Measurements from ENCODE around the gene SYT1. TPM values are rescaled to one million over a fixed set of nuclear protein-coding genes. Genes with fewer than 3 reads are reported as not detected.
"Not testable (repeated sequence)": the region's sequence is repeated elsewhere in the genome, so short reads cannot be mapped to it uniquely, and the experiment has no call there.

SYT1 gene
- total RNA-seq, 1 experiment from 2014 or later, result not detected

- no peak for DNase-seq (ENCODE audit: low read depth, low spot score)
- in situ Hi-C loops (cut with HindIII; ENCODE audit: low pct_unique_long_range_greater_than_20kb, low sequenced_read_pairs), result no loop called here
Measured at GRCh38 chr12:79016181-79016580, 151.6 kb downstream of the SYT1 start.

- no peak for DNase-seq (ENCODE audit: low read depth, low spot score)
- in situ Hi-C loops (cut with HindIII; ENCODE audit: low pct_unique_long_range_greater_than_20kb, low sequenced_read_pairs), result no loop called here
Measured at GRCh38 chr12:79019672-79020071, 155.1 kb downstream of the SYT1 start.

- no peak for DNase-seq (ENCODE audit: low read depth, low spot score)
- in situ Hi-C loops (cut with HindIII; ENCODE audit: low pct_unique_long_range_greater_than_20kb, low sequenced_read_pairs), result no loop called here
Measured at GRCh38 chr12:79020106-79020505, 155.5 kb downstream of the SYT1 start.

- no peak for DNase-seq (ENCODE audit: low read depth, low spot score)
- in situ Hi-C loops (cut with HindIII; ENCODE audit: low pct_unique_long_range_greater_than_20kb, low sequenced_read_pairs), result no loop called here
Measured at GRCh38 chr12:79021021-79021420, 156.4 kb downstream of the SYT1 start.

- DNase-seq (ENCODE audit: low read depth, low spot score), result no peak
- in situ Hi-C loops (cut with HindIII; ENCODE audit: low pct_unique_long_range_greater_than_20kb, low sequenced_read_pairs), result no loop called here
Measured at GRCh38 chr12:79023261-79023660, 158.7 kb downstream of the SYT1 start.

- DNase-seq (ENCODE audit: low read depth, low spot score), result no peak
- in situ Hi-C loops (cut with HindIII; ENCODE audit: low pct_unique_long_range_greater_than_20kb, low sequenced_read_pairs), result no loop called here
Measured at GRCh38 chr12:79023784-79024183, 159.2 kb downstream of the SYT1 start.

GRCh38 chr12:79033788-79034187, 169.2 kb downstream of the SYT1 start:
- DNase-seq (ENCODE audit: low read depth, low spot score), result no peak
- in situ Hi-C loops (cut with HindIII; ENCODE audit: low pct_unique_long_range_greater_than_20kb, low sequenced_read_pairs), result no loop called here

GRCh38 chr12:79044748-79045147, 180.2 kb downstream of the SYT1 start:
- in situ Hi-C loops (cut with HindIII; ENCODE audit: low pct_unique_long_range_greater_than_20kb, low sequenced_read_pairs); DNase-seq (ENCODE audit: low read depth, low spot score): not testable (repeated sequence)

- in situ Hi-C loops (cut with HindIII; ENCODE audit: low pct_unique_long_range_greater_than_20kb, low sequenced_read_pairs); DNase-seq (ENCODE audit: low read depth, low spot score): not testable (repeated sequence)
Measured at GRCh38 chr12:79045149-79045703, 180.7 kb downstream of the SYT1 start.

GRCh38 chr12:79046021-79046420, 181.4 kb downstream of the SYT1 start:
- no peak for DNase-seq (ENCODE audit: low read depth, low spot score)
- in situ Hi-C loops (cut with HindIII; ENCODE audit: low pct_unique_long_range_greater_than_20kb, low sequenced_read_pairs), result no loop called here

GRCh38 chr12:79048962-79049361, 184.4 kb downstream of the SYT1 start:
- no peak for DNase-seq (ENCODE audit: low read depth, low spot score)
- in situ Hi-C loops (cut with HindIII; ENCODE audit: low pct_unique_long_range_greater_than_20kb, low sequenced_read_pairs), result no loop called here

GRCh38 chr12:79053394-79053793, 188.8 kb downstream of the SYT1 start:
- in situ Hi-C loops (cut with HindIII; ENCODE audit: low pct_unique_long_range_greater_than_20kb, low sequenced_read_pairs), result no loop called here
- no peak for DNase-seq (ENCODE audit: low read depth, low spot score)

- DNase-seq (ENCODE audit: low read depth, low spot score), result no peak
- in situ Hi-C loops (cut with HindIII; ENCODE audit: low pct_unique_long_range_greater_than_20kb, low sequenced_read_pairs), result no loop called here
Measured at GRCh38 chr12:79055926-79056674, 191.5 kb downstream of the SYT1 start.

GRCh38 chr12:79056775-79057174, 192.2 kb downstream of the SYT1 start:
- DNase-seq (ENCODE audit: low read depth, low spot score), result no peak
- in situ Hi-C loops (cut with HindIII; ENCODE audit: low pct_unique_long_range_greater_than_20kb, low sequenced_read_pairs), result no loop called here

GRCh38 chr12:79057540-79057939, 193.0 kb downstream of the SYT1 start:
- DNase-seq (ENCODE audit: low read depth, low spot score), result no peak
- in situ Hi-C loops (cut with HindIII; ENCODE audit: low pct_unique_long_range_greater_than_20kb, low sequenced_read_pairs), result no loop called here

GRCh38 chr12:79058342-79058741, 193.8 kb downstream of the SYT1 start:
- in situ Hi-C loops (cut with HindIII; ENCODE audit: low pct_unique_long_range_greater_than_20kb, low sequenced_read_pairs), result no loop called here
- no peak for DNase-seq (ENCODE audit: low read depth, low spot score)

GRCh38 chr12:79059557-79059956, 195.0 kb downstream of the SYT1 start:
- DNase-seq (ENCODE audit: low read depth, low spot score), result no peak
- in situ Hi-C loops (cut with HindIII; ENCODE audit: low pct_unique_long_range_greater_than_20kb, low sequenced_read_pairs), result no loop called here

GRCh38 chr12:79063258-79063657, 198.7 kb downstream of the SYT1 start:
- no peak for DNase-seq (ENCODE audit: low read depth, low spot score)
- in situ Hi-C loops (cut with HindIII; ENCODE audit: low pct_unique_long_range_greater_than_20kb, low sequenced_read_pairs), result no loop called here

- no peak for DNase-seq (ENCODE audit: low read depth, low spot score)
- in situ Hi-C loops (cut with HindIII; ENCODE audit: low pct_unique_long_range_greater_than_20kb, low sequenced_read_pairs), result no loop called here
Measured at GRCh38 chr12:79067977-79068376, 203.4 kb downstream of the SYT1 start.

Data from SK-MEL-5 (cell line).